Thyroid gland (tissue), 4 donors: ENCODE measurements around the gene CACNA1I.

Experiments
- POLR2A ChIP-seq, 2 donors: fragments of 450-650 bp; IDR thresholded peaks; one replicate each; pipeline ENCODE4 v1.6.1; 2017; ENCODE audit warnings: antibody characterized with exemption in 2 of 2, mild to moderate bottlenecking in 2 of 2, moderate library complexity in 1 of 2
- TF ChIP-seq, protein P1 (sequence below), 6 experiments: fragments of 200-600 bp in 3 of 6; fragments of 450-650 bp in 3 of 6; sonication (generic) in 3 of 6; IDR thresholded peaks; one replicate each; pipeline ENCODE4 v1.5.1; 2016 to 2019; ENCODE audit warnings: antibody characterized with exemption in 6 of 6, mild to moderate bottlenecking in 2 of 6, inconsistent platforms in 1 of 6, moderate library complexity in 1 of 6

- TF ChIP-seq, protein P1, sequence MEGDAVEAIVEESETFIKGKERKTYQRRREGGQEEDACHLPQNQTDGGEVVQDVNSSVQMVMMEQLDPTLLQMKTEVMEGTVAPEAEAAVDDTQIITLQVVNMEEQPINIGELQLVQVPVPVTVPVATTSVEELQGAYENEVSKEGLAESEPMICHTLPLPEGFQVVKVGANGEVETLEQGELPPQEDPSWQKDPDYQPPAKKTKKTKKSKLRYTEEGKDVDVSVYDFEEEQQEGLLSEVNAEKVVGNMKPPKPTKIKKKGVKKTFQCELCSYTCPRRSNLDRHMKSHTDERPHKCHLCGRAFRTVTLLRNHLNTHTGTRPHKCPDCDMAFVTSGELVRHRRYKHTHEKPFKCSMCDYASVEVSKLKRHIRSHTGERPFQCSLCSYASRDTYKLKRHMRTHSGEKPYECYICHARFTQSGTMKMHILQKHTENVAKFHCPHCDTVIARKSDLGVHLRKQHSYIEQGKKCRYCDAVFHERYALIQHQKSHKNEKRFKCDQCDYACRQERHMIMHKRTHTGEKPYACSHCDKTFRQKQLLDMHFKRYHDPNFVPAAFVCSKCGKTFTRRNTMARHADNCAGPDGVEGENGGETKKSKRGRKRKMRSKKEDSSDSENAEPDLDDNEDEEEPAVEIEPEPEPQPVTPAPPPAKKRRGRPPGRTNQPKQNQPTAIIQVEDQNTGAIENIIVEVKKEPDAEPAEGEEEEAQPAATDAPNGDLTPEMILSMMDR (IDR thresholded peaks at IDR 0.05) = no peak
- TF ChIP-seq POLR2A (IDR thresholded peaks at IDR 0.05) = no peak
Measured at GRCh38 chr22:39546889-39547586, 23.5 kb upstream of the CACNA1I start.
